Measurements from ENCODE around the gene MAL.

MAL gene

GRCh38 chr2:95024960-95025405 is 525 bp upstream of the MAL start:
- no peak overlapping the region for H3K4me3 ChIP-seq (ENCODE audit: low read depth, low read length)
- no peak for TF ChIP-seq CTCF (IDR thresholded peaks at IDR 0.05; ENCODE audit: low read depth, low read length, missing control alignments)
- no peak for DNase-seq (ENCODE audit: low read depth)

GRCh38 chr2:95026471-95027368 is 1.2 kb downstream of the MAL start:
- no peak overlapping the region for H3K4me3 ChIP-seq (ENCODE audit: low read depth, low read length)
- TF ChIP-seq CTCF (IDR thresholded peaks at IDR 0.05; ENCODE audit: low read depth, low read length, missing control alignments) = no peak
- DNase-seq (ENCODE audit: low read depth) = no peak

DNA sequence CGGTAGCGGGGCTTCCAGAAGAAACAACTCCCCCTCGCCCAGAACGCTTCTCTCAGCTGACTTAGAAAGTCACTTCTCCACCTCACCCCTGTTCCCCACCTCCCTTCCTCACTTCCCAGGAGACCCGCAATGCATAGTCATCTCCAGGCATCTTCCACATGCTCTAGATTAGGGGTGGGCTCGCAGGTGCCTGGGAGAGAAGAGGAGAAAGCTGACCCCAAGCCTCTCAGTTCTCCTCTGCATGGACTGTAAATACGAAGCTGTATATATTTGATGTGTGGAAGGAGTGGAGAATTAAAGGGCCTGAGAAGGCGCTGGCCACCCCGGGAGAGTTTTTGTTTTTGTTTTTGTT is 1.8 kb downstream of the MAL start:
- TF ChIP-seq CTCF (IDR thresholded peaks at IDR 0.05; ENCODE audit: low read depth, low read length, missing control alignments) = no peak
- no peak for DNase-seq (ENCODE audit: low read depth)
- H3K4me3 ChIP-seq (ENCODE audit: low read depth, low read length) = no peak overlapping the region

GRCh38 chr2:95029898-95030341 is 4.4 kb downstream of the MAL start:
- no peak for TF ChIP-seq CTCF (IDR thresholded peaks at IDR 0.05; ENCODE audit: low read depth, low read length, missing control alignments)
- no peak overlapping the region for H3K4me3 ChIP-seq (ENCODE audit: low read depth, low read length)
- DNase-seq (ENCODE audit: low read depth) = no peak

DNA sequence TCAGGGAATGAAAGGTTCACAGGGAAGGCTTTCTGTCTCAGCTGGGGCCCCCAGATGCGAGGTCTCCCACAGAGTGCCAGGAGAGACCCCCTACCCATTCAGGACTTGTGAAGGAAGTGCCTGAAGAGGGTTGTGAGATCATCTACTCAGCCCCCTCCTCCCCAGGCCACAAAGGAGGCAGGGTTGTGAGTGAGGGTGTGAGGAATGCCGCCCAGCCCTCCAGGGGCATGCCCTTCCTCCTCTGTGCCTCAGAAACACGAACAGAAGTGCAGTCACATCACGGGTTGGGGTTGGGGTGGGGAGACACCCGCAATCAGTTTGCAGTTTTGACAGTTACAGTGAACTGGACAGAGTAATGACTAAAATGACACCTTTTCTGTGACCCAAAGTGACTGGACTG is 5.0 kb downstream of the MAL start:
- no peak overlapping the region for H3K4me3 ChIP-seq (ENCODE audit: low read depth, low read length)
- no peak for DNase-seq (ENCODE audit: low read depth)
- no peak for TF ChIP-seq CTCF (IDR thresholded peaks at IDR 0.05; ENCODE audit: low read depth, low read length, missing control alignments)

DNA sequence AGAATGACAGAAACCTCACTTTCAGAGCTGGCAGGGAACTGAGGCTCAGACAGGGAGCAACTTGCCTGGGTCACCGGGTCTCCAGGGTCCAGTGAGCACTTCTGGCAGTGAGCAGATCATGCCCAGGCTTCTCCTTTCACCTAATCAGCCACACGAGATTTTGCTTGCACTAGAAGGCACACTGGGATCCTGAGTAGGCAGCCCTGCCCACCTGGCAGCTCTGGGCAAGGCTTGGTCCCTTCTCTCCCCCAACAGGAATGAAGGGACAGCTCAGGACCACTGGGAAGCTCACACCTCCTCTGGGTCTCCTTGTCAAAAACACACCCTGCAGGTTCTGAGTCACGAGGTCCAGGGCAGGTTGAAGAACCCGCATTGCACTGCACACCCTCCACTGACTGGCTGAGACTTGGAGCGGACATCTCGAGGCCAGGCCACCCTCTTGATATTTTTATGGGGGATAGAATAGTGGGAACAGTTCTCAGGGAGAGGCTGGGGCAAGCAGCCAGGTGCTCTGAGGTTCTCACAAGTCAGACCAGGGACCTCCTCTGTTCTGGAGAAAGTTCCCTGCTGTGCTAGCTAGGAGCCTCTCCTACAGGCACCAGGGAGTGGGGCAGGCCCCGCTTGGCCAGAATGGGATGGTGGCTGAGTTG is 5.7 kb downstream of the MAL start:
- no peak for DNase-seq (ENCODE audit: low read depth)
- no peak overlapping the region for H3K4me3 ChIP-seq (ENCODE audit: low read depth, low read length)
- TF ChIP-seq CTCF (IDR thresholded peaks at IDR 0.05; ENCODE audit: low read depth, low read length, missing control alignments) = no peak
